ENCODE data around the gene CASK.
A peak's percentile ranks its signal among the peaks of the same experiment; 100 is the strongest.

Gene CASK
- total RNA-seq, result 58.3 to 97.8 reads per million in 2 donors

- peak; percentile 76 to 94 (median 88) for DNase-seq
Measured at GRCh38 chrX:41923211-41923977, at the start of gene CASK. CASK (minus strand) TSS chrX:41923554; CDS start chrX:41922988, 566 bp downstream.

GRCh38 chrX:41971346-41971745 is 48.0 kb upstream of the CASK start:
- no peak for DNase-seq

GRCh38 chrX:41970419-41970818 is 47.1 kb upstream of the CASK start:
- no peak for DNase-seq

GRCh38 chrX:41963348-41963747 is 40.0 kb upstream of the CASK start:
- no peak for DNase-seq

- no peak for DNase-seq
Measured at GRCh38 chrX:41960142-41960541, 36.8 kb upstream of the CASK start.

GRCh38 chrX:41958861-41959260 is 35.5 kb upstream of the CASK start:
- no peak for DNase-seq

- DNase-seq, result no peak
Measured at GRCh38 chrX:41956027-41956426, 32.7 kb upstream of the CASK start.

- DNase-seq, result no peak
Measured at GRCh38 chrX:41952102-41952501, 28.7 kb upstream of the CASK start.

GRCh38 chrX:41946989-41947612 is 23.7 kb upstream of the CASK start:
- peak in 1 of 5 experiments; percentile 17 for DNase-seq

GRCh38 chrX:41946235-41946634 is 22.9 kb upstream of the CASK start:
- no peak for DNase-seq

GRCh38 chrX:41935832-41936231 is 12.5 kb upstream of the CASK start:
- no peak for DNase-seq

GRCh38 chrX:41933546-41933945 is 10.2 kb upstream of the CASK start:
- DNase-seq, result peak in 1 of 5 experiments; percentile 80

- peak in 1 of 5 experiments; percentile 28 for DNase-seq
Measured at GRCh38 chrX:41932885-41933284, 9.5 kb upstream of the CASK start.

- no peak for DNase-seq
Measured at GRCh38 chrX:41931591-41931990, 8.2 kb upstream of the CASK start.

GRCh38 chrX:41923978-41924683 is 777 bp upstream of the CASK start:
- DNase-seq, result peak in 3 of 5 experiments; percentile 12 to 74 (median 16)

GRCh38 chrX:41922431-41923151 is 763 bp downstream of the CASK start:
- peak in 3 of 5 experiments; percentile 8 to 38 (median 9) for DNase-seq

- peak in 2 of 5 experiments; percentile 9 to 70 for DNase-seq
Measured at GRCh38 chrX:41921492-41922430, 1.6 kb downstream of the CASK start.

GRCh38 chrX:41919870-41920269 is 3.5 kb downstream of the CASK start:
- no peak for DNase-seq

GRCh38 chrX:41917517-41917916 is 5.8 kb downstream of the CASK start:
- DNase-seq, result no peak

GRCh38 chrX:41913476-41913875 is 9.9 kb downstream of the CASK start:
- DNase-seq, result no peak

GRCh38 chrX:41912923-41913322 is 10.4 kb downstream of the CASK start:
- no peak for DNase-seq

- peak in 2 of 5 experiments; percentile 34 to 74 for DNase-seq
Measured at GRCh38 chrX:41909068-41909467, 14.3 kb downstream of the CASK start.

Data from T-helper 2 cell (primary cell).